Activated B cell treated with CpG ODN at 0.5 μM for 24 hours (primary cell): Measurements from ENCODE around the gene DIP2C. TPM values are rescaled to one million over a fixed set of nuclear protein-coding genes. Genes with fewer than 3 reads are reported as not detected.

Experiments used
- ATAC-seq: fragments of 200-7000 bp; cut with Tn5 transposase; one replicate; pipeline ENCODE4 v1.10.0; 2021; ENCODE audit warnings: low read depth, mild to moderate bottlenecking, moderate library complexity
- CTCF ChIA-PET: fragments of 350-600 bp; sonication (Branson Sonifier 250); formaldehyde crosslinking; loops from one replicate; lab custom pipeline; 2021; ENCODE audit warnings: antibody characterized with exemption; lab: Charles Lee
- POLR2A ChIA-PET: fragments of 350-600 bp; sonication (Branson Sonifier 250); formaldehyde crosslinking; loops from one replicate; lab custom pipeline; 2021; ENCODE audit warnings: antibody characterized with exemption; lab: Charles Lee
- DNase-seq: peaks from one replicate; pipeline ENCODE4 v3.0.0; 2022
- H3K27ac Mint-ChIP-seq: one replicate; pipeline ENCODE4 v1.8.0; 2020; ENCODE audit warnings: mixed read lengths
- H3K27me3 Mint-ChIP-seq: one replicate; pipeline ENCODE4 v1.8.0; 2021; ENCODE audit warnings: mixed read lengths
- H3K36me3 Mint-ChIP-seq: one replicate; pipeline ENCODE4 v1.8.0; 2021; ENCODE audit warnings: low read depth, mixed read lengths
- H3K4me1 Mint-ChIP-seq: one replicate; pipeline ENCODE4 v1.8.0; 2021; ENCODE audit warnings: mixed read lengths
- H3K4me3 Mint-ChIP-seq: one replicate; pipeline ENCODE4 v1.8.0; 2020; ENCODE audit warnings: mild to moderate bottlenecking, mixed read lengths
- H3K9me3 Mint-ChIP-seq: one replicate; pipeline ENCODE4 v1.8.0; 2020; ENCODE audit warnings: mixed read lengths
- CTCF ChIP-seq: fragments of 200-600 bp; IDR thresholded peaks from one replicate; pipeline ENCODE4 v1.8.0; 2022; ENCODE audit warnings: antibody characterized with exemption, mild to moderate bottlenecking
- intact Hi-C: fragments of 100-400 bp; cut with micrococcal nuclease; formaldehyde crosslinking; loops from one replicate; pipeline ENCODE4 v1.15.1; 2024
- total RNA-seq: library from RNA; stranded (reverse); gene quantifications from 2 replicates; pipeline ENCODE4 v1.2.3, GENCODE V29; 2022

DIP2C gene
- total RNA-seq, 1 donor from 2014 or later = 0.49 TPM

- Mint-ChIP-seq H3K27me3 (peaks cover 29% of the 10 kb centered on the region), H3K27ac (no peak overlapping the region), H3K36me3 (no peaks in the 10 kb centered on the region), H3K4me3 (no peak overlapping the region), H3K4me1 (peaks cover 8% of the 10 kb centered on the region), H3K9me3 (no peaks in the 10 kb centered on the region)
- POLR2A ChIA-PET = no interaction called here
- CTCF ChIA-PET = no interaction called here
- no peak for TF ChIP-seq CTCF
- intact Hi-C loops = no loop called here
- no peak for ATAC-seq
- no peak for DNase-seq
These were observed 148.4 kb downstream of the DIP2C start for GRCh38 chr10:541041-541440.

- H3K4me1 Mint-ChIP-seq = peaks cover 8% of the 10 kb centered on the region
- POLR2A ChIA-PET = no interaction called here
- TF ChIP-seq CTCF = no peak
- no peak overlapping the region for H3K4me3 Mint-ChIP-seq
- H3K27ac Mint-ChIP-seq = no peak overlapping the region
- CTCF ChIA-PET = no interaction called here
- peaks cover 33% of the 10 kb centered on the region for H3K27me3 Mint-ChIP-seq
- no peaks in the 10 kb centered on the region for H3K36me3 Mint-ChIP-seq
- intact Hi-C loops = no loop called here
- ATAC-seq = no peak
- no peaks in the 10 kb centered on the region for H3K9me3 Mint-ChIP-seq
- no peak for DNase-seq
These were observed 150.6 kb downstream of the DIP2C start for GRCh38 chr10:538895-539294.

GRCh38 chr10:536935-537334, 152.5 kb downstream of the DIP2C start:
- ATAC-seq = no peak
- Mint-ChIP-seq H3K36me3 (no peaks in the 10 kb centered on the region), H3K27ac (no peak overlapping the region), H3K4me1 (peaks cover 5% of the 10 kb centered on the region), H3K27me3 (peaks cover 26% of the 10 kb centered on the region), H3K9me3 (no peaks in the 10 kb centered on the region), H3K4me3 (no peak overlapping the region)
- no peak for TF ChIP-seq CTCF
- CTCF ChIA-PET = no interaction called here
- no peak for DNase-seq
- POLR2A ChIA-PET = no interaction called here
- intact Hi-C loops = no loop called here

GRCh38 chr10:536371-536925, 153.0 kb downstream of the DIP2C start:
- Mint-ChIP-seq H3K4me3 (no peak overlapping the region), H3K27me3 (peaks cover 21% of the 10 kb centered on the region)

GRCh38 chr10:535952-536351, 153.5 kb downstream of the DIP2C start:
- Mint-ChIP-seq H3K4me3 (no peak overlapping the region), H3K27me3 (peaks cover 21% of the 10 kb centered on the region), H3K27ac (no peak overlapping the region), H3K4me1 (no peaks in the 10 kb centered on the region), H3K9me3 (no peaks in the 10 kb centered on the region), H3K36me3 (no peaks in the 10 kb centered on the region)
- intact Hi-C loops = no loop called here
- ChIA-PET POLR2A (no interaction called here), CTCF (no interaction called here)
- ATAC-seq (no peak), DNase-seq (no peak)
- no peak for TF ChIP-seq CTCF

More at GRCh38 chr10:536371-536925, 153.0 kb downstream of the DIP2C start:
- Mint-ChIP-seq H3K4me1 (peaks cover under 1% of the 10 kb centered on the region), H3K36me3 (no peaks in the 10 kb centered on the region), H3K9me3 (no peaks in the 10 kb centered on the region), H3K27ac (no peak overlapping the region)
- CTCF ChIA-PET = no interaction called here
- TF ChIP-seq CTCF = no peak
- DNase-seq (no peak), ATAC-seq (no peak)
- intact Hi-C loops = no loop called here
- POLR2A ChIA-PET = no interaction called here
